H9 (cell line): ENCODE data around the gene CXCL5. TPM values are rescaled to one million over a fixed set of nuclear protein-coding genes. Genes with fewer than 3 reads are reported as not detected.

Source experiments
- DNase-seq: peaks from one replicate; pipeline ENCODE4 v3.0.0-alpha.2; 2017
- H2AFZ ChIP-seq: one replicate; pipeline ENCODE4 v1.6.1; 2013; ENCODE audit warnings: mild to moderate bottlenecking, low read length, control low read depth, moderate library complexity
- H2AK5ac ChIP-seq: 2 replicates; pipeline ENCODE4 v1.6.1; 2013; ENCODE audit warnings: low read length, control low read depth, mixed read lengths; ENCODE audit not compliant: insufficient read length
- H2BK120ac ChIP-seq: one replicate; pipeline ENCODE4 v1.6.1; 2013; ENCODE audit warnings: low read depth, mild to moderate bottlenecking, low read length, control low read depth, inconsistent platforms; ENCODE audit not compliant: poor library complexity, severe bottlenecking
- H2BK12ac ChIP-seq: 2 replicates; pipeline ENCODE4 v1.6.1; 2013; ENCODE audit warnings: low read length, control low read depth, mixed read lengths, low read depth; ENCODE audit not compliant: insufficient read length
- H2BK15ac ChIP-seq: 2 replicates; pipeline ENCODE4 v1.6.1; 2013; ENCODE audit warnings: low read depth, low read length, control low read depth
- H2BK20ac ChIP-seq: one replicate; pipeline ENCODE4 v1.6.1; 2013; ENCODE audit warnings: low read depth, mild to moderate bottlenecking, low read length, control low read depth, inconsistent platforms; ENCODE audit not compliant: poor library complexity, severe bottlenecking
- H2BK5ac ChIP-seq: 2 replicates; pipeline ENCODE4 v1.6.1; 2013; ENCODE audit warnings: low read length, control low read depth, mixed read lengths; ENCODE audit not compliant: insufficient read length
- H3K14ac ChIP-seq: 2 replicates; pipeline ENCODE4 v1.6.1; 2013; ENCODE audit warnings: low read length, control low read depth; ENCODE audit not compliant: insufficient read depth
- H3K18ac ChIP-seq: 2 replicates; pipeline ENCODE4 v1.6.1; 2013; ENCODE audit warnings: low read depth, mild to moderate bottlenecking, mixed read lengths, low read length, control low read depth; ENCODE audit not compliant: insufficient read length
- H3K23ac ChIP-seq: 2 replicates; pipeline ENCODE4 v1.6.1; 2013; ENCODE audit warnings: low read length, control low read depth, mixed read lengths, low read depth; ENCODE audit not compliant: insufficient read length
- H3K23me2 ChIP-seq: 2 replicates; pipeline ENCODE4 v1.6.1; 2013; ENCODE audit warnings: low read depth, mild to moderate bottlenecking, mixed read lengths, low read length, control low read depth; ENCODE audit not compliant: insufficient read length, poor library complexity, severe bottlenecking
- H3K27ac ChIP-seq: 2 replicates; pipeline ENCODE4 v1.5.1; 2013; ENCODE audit warnings: low read length, control low read depth, mixed read lengths, low read depth; ENCODE audit not compliant: insufficient read length
- H3K27me3 ChIP-seq: 2 replicates; pipeline ENCODE4 v1.6.1; 2013; ENCODE audit warnings: low read length, control low read depth, inconsistent platforms; ENCODE audit not compliant: insufficient read depth
- H3K4ac ChIP-seq: 2 replicates; pipeline ENCODE4 v1.6.1; 2013; ENCODE audit warnings: low read depth, mild to moderate bottlenecking, control low read depth, inconsistent platforms, low read length, moderate library complexity
- H3K4me1 ChIP-seq: 2 replicates; pipeline ENCODE4 v1.6.1; 2013; ENCODE audit warnings: low read length, control low read depth, inconsistent platforms; ENCODE audit not compliant: insufficient read depth
- H3K4me2 ChIP-seq: 2 replicates; pipeline ENCODE4 v1.6.1; 2013; ENCODE audit warnings: low read length, control low read depth, mixed read lengths; ENCODE audit not compliant: insufficient read length, insufficient read depth
- H3K56ac ChIP-seq: 2 replicates; pipeline ENCODE4 v1.6.1; 2013; ENCODE audit warnings: low read depth, mild to moderate bottlenecking, mixed read lengths, low read length, control low read depth; ENCODE audit not compliant: insufficient read length
- H3K79me1 ChIP-seq: 2 replicates; pipeline ENCODE4 v1.6.1; 2013; ENCODE audit warnings: low read depth, mild to moderate bottlenecking, moderate library complexity, low read length, control low read depth, inconsistent platforms; ENCODE audit not compliant: insufficient read depth, poor library complexity, severe bottlenecking
- H3K79me2 ChIP-seq: 2 replicates; pipeline ENCODE4 v1.6.1; 2013; ENCODE audit warnings: low read length, control low read depth, inconsistent platforms; ENCODE audit not compliant: insufficient read depth
- H3K9ac ChIP-seq: 2 replicates; pipeline ENCODE4 v1.6.1; 2013; ENCODE audit warnings: low read length, control low read depth, mixed read lengths; ENCODE audit not compliant: insufficient read length; ENCODE audit errors: extremely low read depth
- H3K9me3 ChIP-seq: one replicate; pipeline ENCODE4 v1.6.1; 2013; ENCODE audit warnings: low read depth, low read length, inconsistent platforms; ENCODE audit not compliant: control insufficient read depth
- H3T11ph ChIP-seq: one replicate; pipeline ENCODE4 v1.6.1; 2013; ENCODE audit warnings: mild to moderate bottlenecking, low read length, control low read depth, inconsistent platforms
- H4K20me1 ChIP-seq: one replicate; pipeline ENCODE4 v1.6.1; 2013; ENCODE audit not compliant: control insufficient read depth, insufficient read length, insufficient read depth
- H4K5ac ChIP-seq: 2 replicates; pipeline ENCODE4 v1.6.1; 2013; ENCODE audit warnings: low read depth, mild to moderate bottlenecking, mixed read lengths, low read length, control low read depth; ENCODE audit not compliant: insufficient read length
- H4K8ac ChIP-seq: replicated peaks from 2 replicates; pipeline ENCODE4 v1.6.1; 2013; ENCODE audit warnings: low read length, control low read depth, mixed read lengths, low read depth; ENCODE audit not compliant: insufficient read length
- H4K91ac ChIP-seq: 2 replicates; pipeline ENCODE4 v1.6.1; 2013; ENCODE audit warnings: low read depth, mild to moderate bottlenecking, moderate library complexity, mixed read lengths, low read length, control low read depth; ENCODE audit not compliant: insufficient read length
- H3K27ac Mint-ChIP-seq, 3 experiments: 2 replicates in 2 of 3; 3 replicates in 1 of 3; pipeline ENCODE4 v1.8.0; 2020 to 2021; ENCODE audit warnings: mixed read lengths in 3 of 3, mild to moderate bottlenecking in 1 of 3, moderate library complexity in 1 of 3
- H3K27me3 Mint-ChIP-seq: 2 replicates; pipeline ENCODE4 v1.8.0; 2021; ENCODE audit warnings: low read depth, mild to moderate bottlenecking, moderate library complexity, mixed read lengths
- H3K36me3 Mint-ChIP-seq, 3 experiments: 2 replicates in 2 of 3; 3 replicates in 1 of 3; pipeline ENCODE4 v1.8.0; 2020 to 2021; ENCODE audit warnings: low read depth in 3 of 3, mixed read lengths in 3 of 3; ENCODE audit not compliant: insufficient read depth in 1 of 3
- H3K4me1 Mint-ChIP-seq, 2 experiments: 2 replicates each; pipeline ENCODE4 v1.8.0; 2020; ENCODE audit warnings: mixed read lengths in 2 of 2
- H3K4me3 Mint-ChIP-seq, 2 experiments: 2 replicates in 1 of 2; 3 replicates in 1 of 2; pipeline ENCODE4 v1.8.0; 2020 to 2021; ENCODE audit warnings: mild to moderate bottlenecking in 2 of 2, mixed read lengths in 2 of 2, moderate library complexity in 1 of 2
- H3K9me3 Mint-ChIP-seq, 2 experiments: 2 replicates in 1 of 2; 3 replicates in 1 of 2; pipeline ENCODE4 v1.8.0; 2020; ENCODE audit warnings: mild to moderate bottlenecking in 2 of 2, mixed read lengths in 2 of 2, moderate library complexity in 1 of 2
- WGBS: extraction: QIAGEN DNeasy Blood & Tissue Kit; methylation state at CpG from one replicate; pipeline ENCODE4 v1.1.7; 2013; ENCODE audit warnings: missing lambda C conversion rate, low lambda C conversion rate, mixed read lengths; ENCODE audit not compliant: insufficient read length; ENCODE audit errors: extremely low coverage; 5-methylcytosine and 5-hydroxymethylcytosine counted together
- total RNA-seq: library from RNA; stranded (reverse); gene quantifications from 2 replicates; pipeline ENCODE4 v1.2.1, GENCODE V29; 2021
- TF ChIP-seq, protein P1 (sequence below): fragments of 200-600 bp; sonication (generic); conservative IDR thresholded peaks from 3 replicates; pipeline ENCODE4 v1.8.0; 2021; ENCODE audit warnings: antibody characterized with exemption, mild to moderate bottlenecking

The CXCL5 gene
- total RNA-seq, 1 experiment from 2014 or later: 9.2 TPM

DNA sequence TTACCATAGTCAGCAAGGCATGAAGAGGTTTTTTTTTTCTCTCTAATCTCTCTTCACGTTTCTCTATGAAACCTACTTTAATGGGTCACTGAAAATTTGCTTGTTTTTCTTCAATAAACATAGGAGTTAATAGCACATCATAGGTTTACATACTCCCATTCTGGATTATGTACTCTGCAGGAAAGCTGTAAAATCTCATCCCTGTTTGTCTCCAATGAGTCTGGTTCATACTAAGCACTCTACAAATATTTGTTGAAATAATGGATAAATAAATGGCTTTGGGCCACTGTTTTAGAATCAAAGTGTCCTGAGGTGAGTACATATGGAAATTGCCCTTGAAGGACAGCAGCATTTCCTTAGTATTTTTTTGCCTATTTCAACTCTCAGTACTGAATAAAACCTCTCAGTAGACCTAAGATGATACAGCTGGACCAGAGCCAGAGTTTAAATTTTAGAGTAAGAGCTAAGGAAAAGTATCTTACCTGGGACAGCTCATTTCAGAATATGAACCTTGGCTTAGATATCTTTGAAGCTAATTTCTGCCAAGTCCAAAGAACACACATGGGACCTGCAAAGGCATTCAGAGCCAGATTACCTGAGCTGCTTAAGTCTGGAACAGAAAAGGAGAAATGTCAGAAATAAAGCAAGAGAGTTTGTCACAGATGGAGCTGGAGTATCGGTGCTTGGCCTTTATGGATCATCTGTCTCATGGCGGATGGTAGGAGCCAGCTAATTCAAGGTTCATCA, 51.1 kb downstream of the CXCL5 start:
- H3K4me1 ChIP-seq: peaks cover 2% of the 10 kb centered on the region; the same call in 1 of the 2 replicates
- H3K14ac ChIP-seq: no peak overlapping the region
- no peak overlapping the region for H3K4me3 Mint-ChIP-seq
- peaks cover 34 to 40% of the 10 kb centered on the region in 2 experiments for H3K4me1 Mint-ChIP-seq
- no peaks in the 10 kb centered on the region for H3K9me3 ChIP-seq
- no peak overlapping the region for H3K27ac Mint-ChIP-seq
- no peak overlapping the region for H2BK12ac ChIP-seq
- H2BK20ac ChIP-seq: no peak overlapping the region
- no peak overlapping the region for H3K4me2 ChIP-seq
- no peak overlapping the region for H4K91ac ChIP-seq
- no peak overlapping the region for H3T11ph ChIP-seq
- WGBS: no CpG with 5 or more reads among the region's 3 CpGs
- H3K9me3 Mint-ChIP-seq: peaks cover 2 to 5% of the 10 kb centered on the region in 2 experiments; a peak in 2 of 5 replicates
- H4K5ac ChIP-seq: no peak overlapping the region
- H4K8ac ChIP-seq: no peak overlapping the region
- no peak overlapping the region for H3K4ac ChIP-seq
- H4K20me1 ChIP-seq: no peaks in the 10 kb centered on the region
- no peak overlapping the region for H2BK5ac ChIP-seq
- no peak overlapping the region for H2AFZ ChIP-seq
- TF ChIP-seq, protein P1, sequence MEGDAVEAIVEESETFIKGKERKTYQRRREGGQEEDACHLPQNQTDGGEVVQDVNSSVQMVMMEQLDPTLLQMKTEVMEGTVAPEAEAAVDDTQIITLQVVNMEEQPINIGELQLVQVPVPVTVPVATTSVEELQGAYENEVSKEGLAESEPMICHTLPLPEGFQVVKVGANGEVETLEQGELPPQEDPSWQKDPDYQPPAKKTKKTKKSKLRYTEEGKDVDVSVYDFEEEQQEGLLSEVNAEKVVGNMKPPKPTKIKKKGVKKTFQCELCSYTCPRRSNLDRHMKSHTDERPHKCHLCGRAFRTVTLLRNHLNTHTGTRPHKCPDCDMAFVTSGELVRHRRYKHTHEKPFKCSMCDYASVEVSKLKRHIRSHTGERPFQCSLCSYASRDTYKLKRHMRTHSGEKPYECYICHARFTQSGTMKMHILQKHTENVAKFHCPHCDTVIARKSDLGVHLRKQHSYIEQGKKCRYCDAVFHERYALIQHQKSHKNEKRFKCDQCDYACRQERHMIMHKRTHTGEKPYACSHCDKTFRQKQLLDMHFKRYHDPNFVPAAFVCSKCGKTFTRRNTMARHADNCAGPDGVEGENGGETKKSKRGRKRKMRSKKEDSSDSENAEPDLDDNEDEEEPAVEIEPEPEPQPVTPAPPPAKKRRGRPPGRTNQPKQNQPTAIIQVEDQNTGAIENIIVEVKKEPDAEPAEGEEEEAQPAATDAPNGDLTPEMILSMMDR: no peak
- H3K56ac ChIP-seq: no peak overlapping the region
- peaks cover 91% of the 10 kb centered on the region for H3K27me3 Mint-ChIP-seq
- peaks cover 7% of the 10 kb centered on the region for H3K23me2 ChIP-seq
- no peak overlapping the region for H3K18ac ChIP-seq
- H3K27me3 ChIP-seq: peaks cover 38% of the 10 kb centered on the region
- no peak for DNase-seq
- H2AK5ac ChIP-seq: no peak overlapping the region
- no peak overlapping the region for H3K23ac ChIP-seq
- H3K36me3 Mint-ChIP-seq: no peaks in the 10 kb centered on the region
- H3K79me2 ChIP-seq: no peaks in the 10 kb centered on the region
- no peaks in the 10 kb centered on the region for H3K79me1 ChIP-seq
- H3K9ac ChIP-seq: no peak overlapping the region
- no peak overlapping the region for H3K27ac ChIP-seq
- H2BK15ac ChIP-seq: no peak overlapping the region
- H2BK120ac ChIP-seq: no peak overlapping the region
